Glutamatergic neuron (in vitro differentiated cells): ENCODE results near the gene NCLN. TPM values are rescaled to one million over a fixed set of nuclear protein-coding genes. Genes with fewer than 3 reads are reported as not detected.
"Not testable (repeated sequence)": the region's sequence is repeated elsewhere in the genome, so short reads cannot be mapped to it uniquely, and the experiment has no call there.

Source experiments
- DNase-seq: peaks from one replicate; pipeline ENCODE4 v3.0.0; 2022
- H3K27ac Mint-ChIP-seq: one replicate; pipeline ENCODE4 v1.8.0; 2020; ENCODE audit warnings: mild to moderate bottlenecking, mixed read lengths, inconsistent platforms; ENCODE audit not compliant: unreplicated experiment
- H3K27me3 Mint-ChIP-seq: one replicate; pipeline ENCODE4 v1.8.0; 2020; ENCODE audit warnings: mild to moderate bottlenecking, moderate library complexity, mixed read lengths, inconsistent platforms; ENCODE audit not compliant: unreplicated experiment
- H3K36me3 Mint-ChIP-seq: one replicate; pipeline ENCODE4 v1.8.0; 2020; ENCODE audit warnings: mild to moderate bottlenecking, mixed read lengths, inconsistent platforms; ENCODE audit not compliant: unreplicated experiment
- H3K4me1 Mint-ChIP-seq: one replicate; pipeline ENCODE4 v1.8.0; 2020; ENCODE audit warnings: mild to moderate bottlenecking, low read depth, mixed read lengths, inconsistent platforms; ENCODE audit not compliant: unreplicated experiment
- H3K4me3 Mint-ChIP-seq: one replicate; pipeline ENCODE4 v1.8.0; 2020; ENCODE audit warnings: mild to moderate bottlenecking, mixed read lengths, inconsistent platforms; ENCODE audit not compliant: unreplicated experiment
- H3K9me3 Mint-ChIP-seq: one replicate; pipeline ENCODE4 v1.8.0; 2020; ENCODE audit warnings: mild to moderate bottlenecking, moderate library complexity, mixed read lengths, inconsistent platforms; ENCODE audit not compliant: unreplicated experiment
- total RNA-seq: library from RNA; stranded (reverse); fragmentation: NEBNext Ultra II Directional; extraction: Animal tissue kit (Norgen Biotek cat#: 25700); gene quantifications from one replicate; pipeline ENCODE4 v1.2.1, GENCODE V29; 2021; ENCODE audit not compliant: unreplicated experiment
- TF ChIP-seq, protein P1 (sequence below): fragments of 200-600 bp; sonication (generic); IDR thresholded peaks from one replicate; pipeline ENCODE4 v1.5.0; 2021; ENCODE audit not compliant: partially characterized antibody, unreplicated experiment

The NCLN gene
- total RNA-seq, 1 donor from 2014 or later, result 54.4 TPM

- no peak for DNase-seq
- Mint-ChIP-seq H3K4me1 (no peaks in the 10 kb centered on the region), H3K27me3 (peaks cover 1% of the 10 kb centered on the region), H3K36me3 (no peaks in the 10 kb centered on the region), H3K4me3 (no peak overlapping the region), H3K9me3 (no peaks in the 10 kb centered on the region), H3K27ac (no peak overlapping the region)
- TF ChIP-seq, protein P1, sequence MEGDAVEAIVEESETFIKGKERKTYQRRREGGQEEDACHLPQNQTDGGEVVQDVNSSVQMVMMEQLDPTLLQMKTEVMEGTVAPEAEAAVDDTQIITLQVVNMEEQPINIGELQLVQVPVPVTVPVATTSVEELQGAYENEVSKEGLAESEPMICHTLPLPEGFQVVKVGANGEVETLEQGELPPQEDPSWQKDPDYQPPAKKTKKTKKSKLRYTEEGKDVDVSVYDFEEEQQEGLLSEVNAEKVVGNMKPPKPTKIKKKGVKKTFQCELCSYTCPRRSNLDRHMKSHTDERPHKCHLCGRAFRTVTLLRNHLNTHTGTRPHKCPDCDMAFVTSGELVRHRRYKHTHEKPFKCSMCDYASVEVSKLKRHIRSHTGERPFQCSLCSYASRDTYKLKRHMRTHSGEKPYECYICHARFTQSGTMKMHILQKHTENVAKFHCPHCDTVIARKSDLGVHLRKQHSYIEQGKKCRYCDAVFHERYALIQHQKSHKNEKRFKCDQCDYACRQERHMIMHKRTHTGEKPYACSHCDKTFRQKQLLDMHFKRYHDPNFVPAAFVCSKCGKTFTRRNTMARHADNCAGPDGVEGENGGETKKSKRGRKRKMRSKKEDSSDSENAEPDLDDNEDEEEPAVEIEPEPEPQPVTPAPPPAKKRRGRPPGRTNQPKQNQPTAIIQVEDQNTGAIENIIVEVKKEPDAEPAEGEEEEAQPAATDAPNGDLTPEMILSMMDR, result no peak
Observed at GRCh38 chr19:3198901-3199700, 13.4 kb downstream of the NCLN start.

DNA sequence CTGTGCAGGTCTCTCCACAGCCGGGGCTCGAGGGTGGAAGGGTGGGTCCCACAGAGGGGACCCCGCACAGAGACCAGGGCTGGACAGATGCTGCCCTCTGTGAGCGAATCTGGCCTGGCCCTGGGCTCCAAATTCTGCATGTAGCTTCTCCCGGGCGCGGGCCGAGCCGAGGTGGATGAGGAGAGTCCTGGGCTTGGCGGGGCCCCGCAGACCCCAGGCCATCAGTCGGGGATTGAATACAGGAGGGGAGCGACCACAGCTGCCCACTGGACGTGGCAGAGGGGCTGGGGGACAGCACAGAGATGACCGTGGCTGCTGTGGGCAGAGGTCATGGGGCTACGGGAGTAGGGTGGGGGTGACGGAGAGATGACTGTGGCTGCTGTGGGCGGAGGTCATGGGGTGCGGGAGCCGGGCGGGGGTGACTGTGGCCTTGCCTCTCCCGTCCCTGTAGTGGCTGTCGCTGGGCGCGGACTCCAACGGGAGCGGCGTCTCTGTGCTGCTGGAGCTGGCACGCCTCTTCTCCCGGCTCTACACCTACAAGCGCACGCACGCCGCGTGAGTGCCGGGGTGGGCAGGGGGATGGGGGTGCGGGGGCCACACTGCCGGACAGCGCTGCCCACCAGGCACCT is 15.5 kb downstream of the NCLN start:
- no peaks in the 10 kb centered on the region for H3K4me1 Mint-ChIP-seq
- TF ChIP-seq, protein P1, result no peak
- H3K9me3 Mint-ChIP-seq, result no peaks in the 10 kb centered on the region
- no peak for DNase-seq
- no peak overlapping the region for H3K4me3 Mint-ChIP-seq
- H3K36me3 Mint-ChIP-seq, result no peaks in the 10 kb centered on the region
- H3K27ac Mint-ChIP-seq, result no peak overlapping the region
- peaks cover 1% of the 10 kb centered on the region for H3K27me3 Mint-ChIP-seq

GRCh38 chr19:3201911-3202310 is 16.2 kb downstream of the NCLN start:
- H3K36me3 Mint-ChIP-seq, result no peaks in the 10 kb centered on the region
- H3K27me3 Mint-ChIP-seq, result peaks cover 1% of the 10 kb centered on the region
- TF ChIP-seq, protein P1, result no peak
- H3K4me3 Mint-ChIP-seq, result no peak overlapping the region
- no peak for DNase-seq
- H3K4me1 Mint-ChIP-seq, result no peaks in the 10 kb centered on the region
- no peaks in the 10 kb centered on the region for H3K9me3 Mint-ChIP-seq
- H3K27ac Mint-ChIP-seq, result no peak overlapping the region

GRCh38 chr19:3202346-3202745 is 16.6 kb downstream of the NCLN start:
- DNase-seq, result no peak
- Mint-ChIP-seq H3K36me3 (no peaks in the 10 kb centered on the region), H3K27ac (no peak overlapping the region), H3K9me3 (no peaks in the 10 kb centered on the region), H3K4me1 (no peaks in the 10 kb centered on the region), H3K4me3 (no peak overlapping the region), H3K27me3 (peaks cover 1% of the 10 kb centered on the region)
- TF ChIP-seq, protein P1, result no peak

DNA sequence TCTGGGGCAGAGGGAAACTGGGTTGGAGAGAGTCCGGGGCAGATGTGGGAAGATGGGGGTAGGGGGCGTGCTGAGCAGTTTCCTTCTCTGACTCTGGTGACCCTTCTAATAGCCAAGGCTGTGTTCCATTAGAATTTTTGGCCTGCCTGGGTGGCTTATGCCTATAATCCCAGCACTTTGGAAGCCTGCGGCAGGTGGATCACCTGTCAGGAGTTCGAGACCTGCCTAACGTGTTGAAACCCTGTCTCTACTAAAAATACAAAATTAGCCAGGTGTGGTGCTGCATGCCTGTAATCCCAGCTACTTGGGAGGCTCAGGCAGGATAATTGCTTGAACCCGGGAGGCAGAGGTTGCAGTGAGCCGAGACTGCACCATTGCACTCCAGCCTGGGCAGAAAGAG is 17.2 kb downstream of the NCLN start:
- not testable (repeated sequence) for H3K4me3 Mint-ChIP-seq, H3K4me1 Mint-ChIP-seq, H3K36me3 Mint-ChIP-seq, DNase-seq, H3K27ac Mint-ChIP-seq, H3K27me3 Mint-ChIP-seq, H3K9me3 Mint-ChIP-seq
